Panc1 (cell line): Measurements from ENCODE around the gene SDF4. TPM values are rescaled to one million over a fixed set of nuclear protein-coding genes. Genes with fewer than 3 reads are reported as not detected.

Experiments
- ATAC-seq: fragments of 200-7000 bp; cut with Tn5 transposase; 2 replicates; pipeline ENCODE4 v1.9.1; 2020; ENCODE audit warnings: mild to moderate bottlenecking, moderate library complexity
- BruUV-seq: library from RNA; stranded (reverse); fragments of 400-500 nt; replicated peaks from 2 replicates; lab custom pipeline; 2021; lab: Mats Ljungman, UMichigan
- CTCF ChIA-PET: fragments of 300-600 bp; sonication (Branson Sonifier 250); formaldehyde crosslinking; loops from one replicate; lab custom pipeline; 2022; ENCODE audit warnings: antibody characterized with exemption; lab: Charles Lee
- POLR2A ChIA-PET: fragments of 300-600 bp; sonication (Branson Sonifier 250); formaldehyde crosslinking; loops from one replicate; lab custom pipeline; 2022; ENCODE audit warnings: antibody characterized with exemption; lab: Charles Lee
- DNase-seq: peaks from one replicate; pipeline ENCODE4 v3.0.0-alpha.2; 2010; ENCODE audit warnings: low read depth, low spot score
- H3K27ac ChIP-seq: 2 replicates; pipeline ENCODE4 v1.5.1; 2011; ENCODE audit warnings: mild to moderate bottlenecking, low read length, inconsistent platforms
- H3K27me3 ChIP-seq: fragments of 200-500 bp; sonication (Bioruptor generic); 2 replicates; pipeline ENCODE4 v1.6.0; 2014; ENCODE audit warnings: low read length, inconsistent platforms; ENCODE audit not compliant: control insufficient read depth, insufficient read depth
- H3K36me3 ChIP-seq: fragments of 200-500 bp; sonication (Bioruptor generic); 2 replicates; pipeline ENCODE4 v1.5.1; 2014; ENCODE audit warnings: inconsistent platforms, mild to moderate bottlenecking, low read length, moderate library complexity; ENCODE audit not compliant: control insufficient read depth, insufficient read depth
- H3K4me1 ChIP-seq: 2 replicates; pipeline ENCODE4 v1.5.1; 2011; ENCODE audit warnings: inconsistent platforms, mild to moderate bottlenecking, low read length, moderate library complexity; ENCODE audit not compliant: control insufficient read depth, insufficient read depth
- H3K4me3 ChIP-seq, 2 experiments: 2 replicates each; pipeline ENCODE4 v1.5.1; 2011 to 2012; ENCODE audit warnings: low read depth in 2 of 2, low read length in 2 of 2, mild to moderate bottlenecking in 2 of 2, inconsistent platforms in 1 of 2, moderate library complexity in 1 of 2
- H3K9me3 ChIP-seq: fragments of 200-500 bp; sonication (Bioruptor generic); 2 replicates; pipeline ENCODE4 v1.5.1; 2014; ENCODE audit warnings: low read depth, mild to moderate bottlenecking, inconsistent platforms, low read length, moderate library complexity; ENCODE audit not compliant: control insufficient read depth, insufficient read depth
- CTCF ChIP-seq: fragments of 450-650 bp; IDR thresholded peaks from 2 replicates; pipeline ENCODE4 v1.5.1; 2017; ENCODE audit warnings: mild to moderate bottlenecking
- POLR2AphosphoS5 ChIP-seq: IDR thresholded peaks from 2 replicates; pipeline ENCODE4 v1.6.1; 2012; ENCODE audit warnings: mild to moderate bottlenecking, low read depth, low read length, moderate library complexity
- SIN3A ChIP-seq: IDR thresholded peaks from 2 replicates; pipeline ENCODE4 v1.6.1; 2012; ENCODE audit warnings: low read depth, mild to moderate bottlenecking, low read length, moderate library complexity, borderline replicate concordance; ENCODE audit not compliant: insufficient read depth
- TCF7L2 ChIP-seq: IDR thresholded peaks from 2 replicates; pipeline ENCODE4 v1.6.1; 2011; ENCODE audit warnings: mild to moderate bottlenecking, low read depth, low read length, inconsistent platforms
- in situ Hi-C: cut with HindIII; loops from 2 replicates; pipeline ENCODE4 v1.10.0; 2016; ENCODE audit warnings: low sequenced_read_pairs, low pct_unique_long_range_greater_than_20kb
- intact Hi-C: fragments of 100-400 bp; cut with micrococcal nuclease; formaldehyde crosslinking; loops from one replicate; pipeline ENCODE4 v1.10.0; 2022; ENCODE audit not compliant: unreplicated experiment
- total RNA-seq: library from RNA; stranded (reverse); gene quantifications from one replicate; pipeline ENCODE4 v1.2.1, GENCODE V29; 2021; ENCODE audit not compliant: unreplicated experiment
- TF ChIP-seq, protein P1 (sequence below), 2 experiments: IDR thresholded peaks; 2 replicates each; pipeline ENCODE4 v1.6.1; 2011 to 2012; ENCODE audit warnings: low read depth in 2 of 2, control low read depth in 1 of 2, low read length in 1 of 2, mild to moderate bottlenecking in 1 of 2, moderate library complexity in 1 of 2; ENCODE audit not compliant: insufficient read depth in 1 of 2

Gene SDF4
- total RNA-seq, 1 experiment from 2014 or later = 335 TPM

- in situ Hi-C loops (no loop called here), intact Hi-C loops (no loop called here)
- Histone ChIP-seq H3K27me3 (no peaks in the 10 kb centered on the region), H3K4me1 (peaks cover 8% of the 10 kb centered on the region), H3K9me3 (no peaks in the 10 kb centered on the region), H3K27ac (no peak overlapping the region), H3K4me3 (no peak overlapping the region), H3K36me3 (no peaks in the 10 kb centered on the region)
- DNase-seq (no peak), ATAC-seq (no peak)
- BruUV-seq = no TSS peak
- TF ChIP-seq CTCF (no peak), SIN3A (no peak), POLR2AphosphoS5 (no peak), TCF7L2 (no peak)
- TF ChIP-seq, protein P1, sequence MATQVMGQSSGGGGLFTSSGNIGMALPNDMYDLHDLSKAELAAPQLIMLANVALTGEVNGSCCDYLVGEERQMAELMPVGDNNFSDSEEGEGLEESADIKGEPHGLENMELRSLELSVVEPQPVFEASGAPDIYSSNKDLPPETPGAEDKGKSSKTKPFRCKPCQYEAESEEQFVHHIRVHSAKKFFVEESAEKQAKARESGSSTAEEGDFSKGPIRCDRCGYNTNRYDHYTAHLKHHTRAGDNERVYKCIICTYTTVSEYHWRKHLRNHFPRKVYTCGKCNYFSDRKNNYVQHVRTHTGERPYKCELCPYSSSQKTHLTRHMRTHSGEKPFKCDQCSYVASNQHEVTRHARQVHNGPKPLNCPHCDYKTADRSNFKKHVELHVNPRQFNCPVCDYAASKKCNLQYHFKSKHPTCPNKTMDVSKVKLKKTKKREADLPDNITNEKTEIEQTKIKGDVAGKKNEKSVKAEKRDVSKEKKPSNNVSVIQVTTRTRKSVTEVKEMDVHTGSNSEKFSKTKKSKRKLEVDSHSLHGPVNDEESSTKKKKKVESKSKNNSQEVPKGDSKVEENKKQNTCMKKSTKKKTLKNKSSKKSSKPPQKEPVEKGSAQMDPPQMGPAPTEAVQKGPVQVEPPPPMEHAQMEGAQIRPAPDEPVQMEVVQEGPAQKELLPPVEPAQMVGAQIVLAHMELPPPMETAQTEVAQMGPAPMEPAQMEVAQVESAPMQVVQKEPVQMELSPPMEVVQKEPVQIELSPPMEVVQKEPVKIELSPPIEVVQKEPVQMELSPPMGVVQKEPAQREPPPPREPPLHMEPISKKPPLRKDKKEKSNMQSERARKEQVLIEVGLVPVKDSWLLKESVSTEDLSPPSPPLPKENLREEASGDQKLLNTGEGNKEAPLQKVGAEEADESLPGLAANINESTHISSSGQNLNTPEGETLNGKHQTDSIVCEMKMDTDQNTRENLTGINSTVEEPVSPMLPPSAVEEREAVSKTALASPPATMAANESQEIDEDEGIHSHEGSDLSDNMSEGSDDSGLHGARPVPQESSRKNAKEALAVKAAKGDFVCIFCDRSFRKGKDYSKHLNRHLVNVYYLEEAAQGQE (IDR thresholded peaks at IDR 0.05; ENCODE audit: insufficient read depth in 1 of 2, low read depth in 2 of 2, low read length in 1 of 2) = no peak
- POLR2A ChIA-PET = no interaction called here
- CTCF ChIA-PET = no interaction called here
Measured at GRCh38 chr1:1211541-1212441, 20.0 kb downstream of the SDF4 start.

- Histone ChIP-seq H3K36me3 (no peaks in the 10 kb centered on the region), H3K9me3 (no peaks in the 10 kb centered on the region), H3K4me3 (no peak overlapping the region), H3K4me1 (peaks cover 11% of the 10 kb centered on the region), H3K27ac (no peak overlapping the region), H3K27me3 (no peaks in the 10 kb centered on the region)
- BruUV-seq = no TSS peak
- in situ Hi-C loops (no loop called here), intact Hi-C loops (no loop called here)
- ChIA-PET POLR2A (interaction anchor here (0.7 kb wide), 1 partner anchor 52 kb away, joined by 5 read pairs; no protein-coding TSS in a partner anchor), CTCF (no interaction called here)
- ATAC-seq (no peak), DNase-seq (no peak)
- TF ChIP-seq SIN3A (no peak), POLR2AphosphoS5 (no peak), CTCF (no peak), TCF7L2 (no peak)
- TF ChIP-seq, protein P1 (IDR thresholded peaks at IDR 0.05; ENCODE audit: insufficient read depth in 1 of 2, low read depth in 2 of 2, low read length in 1 of 2) = no peak
Measured at GRCh38 chr1:1210726-1211540, 20.9 kb downstream of the SDF4 start.
